Loucy (cell line): ENCODE results near the gene GDPD3.

Experiments used
- EZH2phosphoT487 ChIP-seq: fragments of 200-600 bp; IDR thresholded peaks from 2 replicates; pipeline ENCODE4 v1.6.1; 2018; ENCODE audit warnings: antibody characterized with exemption, mild to moderate bottlenecking, moderate library complexity, borderline replicate concordance
- TF ChIP-seq, protein P1 (sequence below): fragments of 200-600 bp; sonication (generic); conservative IDR thresholded peaks from 2 replicates; pipeline ENCODE4 v1.5.1; 2014; ENCODE audit warnings: mild to moderate bottlenecking, antibody characterized with exemption, low read length

DNA sequence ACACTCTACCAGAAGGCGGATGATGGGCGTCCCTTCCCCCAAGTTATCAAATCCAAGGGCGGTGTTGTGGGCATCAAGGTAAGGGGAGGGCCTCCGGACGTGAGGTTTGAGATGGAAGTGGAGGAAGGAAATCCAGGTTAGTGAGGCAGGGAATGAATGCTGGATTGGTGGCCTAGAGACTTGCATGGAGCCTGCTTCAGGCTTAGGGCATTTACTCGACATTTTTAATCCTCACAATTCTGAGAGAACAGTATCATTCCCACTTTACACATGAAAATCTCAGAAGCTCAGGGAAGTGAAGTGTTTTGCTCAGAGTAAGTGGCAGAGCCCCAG, 45.8 kb downstream of the GDPD3 start:
- TF ChIP-seq, protein P1, sequence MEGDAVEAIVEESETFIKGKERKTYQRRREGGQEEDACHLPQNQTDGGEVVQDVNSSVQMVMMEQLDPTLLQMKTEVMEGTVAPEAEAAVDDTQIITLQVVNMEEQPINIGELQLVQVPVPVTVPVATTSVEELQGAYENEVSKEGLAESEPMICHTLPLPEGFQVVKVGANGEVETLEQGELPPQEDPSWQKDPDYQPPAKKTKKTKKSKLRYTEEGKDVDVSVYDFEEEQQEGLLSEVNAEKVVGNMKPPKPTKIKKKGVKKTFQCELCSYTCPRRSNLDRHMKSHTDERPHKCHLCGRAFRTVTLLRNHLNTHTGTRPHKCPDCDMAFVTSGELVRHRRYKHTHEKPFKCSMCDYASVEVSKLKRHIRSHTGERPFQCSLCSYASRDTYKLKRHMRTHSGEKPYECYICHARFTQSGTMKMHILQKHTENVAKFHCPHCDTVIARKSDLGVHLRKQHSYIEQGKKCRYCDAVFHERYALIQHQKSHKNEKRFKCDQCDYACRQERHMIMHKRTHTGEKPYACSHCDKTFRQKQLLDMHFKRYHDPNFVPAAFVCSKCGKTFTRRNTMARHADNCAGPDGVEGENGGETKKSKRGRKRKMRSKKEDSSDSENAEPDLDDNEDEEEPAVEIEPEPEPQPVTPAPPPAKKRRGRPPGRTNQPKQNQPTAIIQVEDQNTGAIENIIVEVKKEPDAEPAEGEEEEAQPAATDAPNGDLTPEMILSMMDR, result no peak
- TF ChIP-seq EZH2phosphoT487, result no peak
